Measurements from ENCODE around the gene SMO. TPM values are rescaled to one million over a fixed set of nuclear protein-coding genes. Genes with fewer than 3 reads are reported as not detected.
"Not testable (repeated sequence)": the region's sequence is repeated elsewhere in the genome, so short reads cannot be mapped to it uniquely, and the experiment has no call there.

The SMO gene
- polyA plus RNA-seq, 1 donor from 2014 or later: 0.36 TPM

- peak overlapping the region; percentile 87 to 98 (median 97) for H3K4me3 Mint-ChIP-seq
- H3K4me1 Mint-ChIP-seq: peaks cover 28 to 38% (median 29%) of the 10 kb centered on the region in 3 donors
- H3K27ac Mint-ChIP-seq: peak overlapping the region; percentile 88 to 92 (median 90)
- H3K36me3 Mint-ChIP-seq: no peaks in the 10 kb centered on the region
- H3K27me3 Mint-ChIP-seq: no peaks in the 10 kb centered on the region
- no peaks in the 10 kb centered on the region for H3K9me3 Mint-ChIP-seq
Measured at GRCh38 chr7:129225206-129225930, 36.9 kb downstream of the SMO start.

- Mint-ChIP-seq H3K4me3 (peak overlapping the region; percentile 87 to 98 (median 96)), H3K9me3 (no peaks in the 10 kb centered on the region), H3K4me1 (peaks cover 28 to 38% (median 29%) of the 10 kb centered on the region in 3 donors)
Measured at GRCh38 chr7:129225931-129226572, 37.6 kb downstream of the SMO start.

GRCh38 chr7:129227646-129228578 is 39.5 kb downstream of the SMO start:
- Mint-ChIP-seq H3K27ac (no peak overlapping the region), H3K9me3 (no peaks in the 10 kb centered on the region), H3K36me3 (peaks cover 1% of the 10 kb centered on the region), H3K4me1 (peaks cover 21 to 33% (median 22%) of the 10 kb centered on the region in 3 donors), H3K27me3 (no peaks in the 10 kb centered on the region), H3K4me3 (peak overlapping the region in 1 of 4 donors; percentile 80)

More at GRCh38 chr7:129225931-129226572, 37.6 kb downstream of the SMO start:
- Mint-ChIP-seq H3K27me3 (no peaks in the 10 kb centered on the region), H3K36me3 (peaks cover 1% of the 10 kb centered on the region), H3K27ac (peak overlapping the region; percentile 88 to 90 (median 90))

- Mint-ChIP-seq H3K27ac (no peak overlapping the region), H3K9me3 (no peaks in the 10 kb centered on the region), H3K4me3 (no peak overlapping the region), H3K27me3 (no peaks in the 10 kb centered on the region), H3K36me3 (peaks cover 1% of the 10 kb centered on the region), H3K4me1 (peaks cover 18 to 29% (median 21%) of the 10 kb centered on the region in 3 donors)
Measured at GRCh38 chr7:129228633-129229032, 40.2 kb downstream of the SMO start.

GRCh38 chr7:129231666-129232065 is 43.2 kb downstream of the SMO start:
- Mint-ChIP-seq H3K27me3 (no peaks in the 10 kb centered on the region), H3K36me3 (peaks cover 4% of the 10 kb centered on the region), H3K4me3 (peak overlapping the region in 1 of 4 donors; percentile 29), H3K4me1 (peaks cover 8 to 16% (median 14%) of the 10 kb centered on the region in 3 donors), H3K9me3 (no peaks in the 10 kb centered on the region), H3K27ac (peak overlapping the region in 1 of 3 donors; percentile 27)

GRCh38 chr7:129238546-129238945 is 50.1 kb downstream of the SMO start:
- no peak overlapping the region for H3K4me3 Mint-ChIP-seq
- peaks cover 4% of the 10 kb centered on the region for H3K36me3 Mint-ChIP-seq
- peaks cover 12 to 15% (median 14%) of the 10 kb centered on the region in 3 donors for H3K4me1 Mint-ChIP-seq
- H3K27me3 Mint-ChIP-seq: no peaks in the 10 kb centered on the region
- no peaks in the 10 kb centered on the region for H3K9me3 Mint-ChIP-seq
- H3K27ac Mint-ChIP-seq: peak overlapping the region in 1 of 3 donors; percentile 76

- Mint-ChIP-seq H3K4me3 (no peak overlapping the region), H3K4me1 (peaks cover 5 to 15% (median 7%) of the 10 kb centered on the region in 3 donors), H3K27me3 (no peaks in the 10 kb centered on the region), H3K36me3 (peaks cover 10% of the 10 kb centered on the region), H3K9me3 (peaks cover 0 to 7% (median 0%) of the 10 kb centered on the region in 3 donors), H3K27ac (peak overlapping the region in 1 of 3 donors; percentile 20)
Measured at GRCh38 chr7:129240119-129240820, 51.8 kb downstream of the SMO start.

- Mint-ChIP-seq H3K27ac (no peak overlapping the region), H3K4me1 (peaks cover 3 to 8% (median 7%) of the 10 kb centered on the region in 3 donors), H3K9me3 (peaks cover 0 to 7% (median 0%) of the 10 kb centered on the region in 3 donors), H3K36me3 (peaks cover 12% of the 10 kb centered on the region), H3K4me3 (no peak overlapping the region), H3K27me3 (no peaks in the 10 kb centered on the region)
Measured at GRCh38 chr7:129244220-129244619, 55.8 kb downstream of the SMO start.

GRCh38 chr7:129245533-129245932 is 57.1 kb downstream of the SMO start:
- Mint-ChIP-seq H3K4me3 (no peak overlapping the region), H3K9me3 (peaks cover 0 to 7% (median 0%) of the 10 kb centered on the region in 3 donors), H3K27me3 (no peaks in the 10 kb centered on the region), H3K4me1 (peaks cover 2 to 9% (median 3%) of the 10 kb centered on the region in 3 donors), H3K27ac (no peak overlapping the region), H3K36me3 (peaks cover 12% of the 10 kb centered on the region)

- H3K36me3 Mint-ChIP-seq: peaks cover 13% of the 10 kb centered on the region
- H3K27ac Mint-ChIP-seq: no peak overlapping the region
- no peak overlapping the region for H3K4me3 Mint-ChIP-seq
- peaks cover 0 to 7% (median 0%) of the 10 kb centered on the region in 3 donors for H3K9me3 Mint-ChIP-seq
- no peaks in the 10 kb centered on the region for H3K27me3 Mint-ChIP-seq
- H3K4me1 Mint-ChIP-seq: peaks cover 0 to 11% (median 7%) of the 10 kb centered on the region in 3 donors
Measured at GRCh38 chr7:129247087-129247486, 58.7 kb downstream of the SMO start.

- Mint-ChIP-seq H3K4me3 (no peak overlapping the region), H3K9me3 (no peaks in the 10 kb centered on the region), H3K4me1 (peaks cover 3 to 12% (median 9%) of the 10 kb centered on the region in 3 donors), H3K36me3 (peaks cover 4% of the 10 kb centered on the region), H3K27ac (no peak overlapping the region), H3K27me3 (no peaks in the 10 kb centered on the region)
Measured at GRCh38 chr7:129252128-129252527, 63.7 kb downstream of the SMO start.

GRCh38 chr7:129252603-129253002 is 64.2 kb downstream of the SMO start:
- not testable (repeated sequence) for H3K27me3 Mint-ChIP-seq, H3K27ac Mint-ChIP-seq, H3K4me3 Mint-ChIP-seq

GRCh38 chr7:129255800-129256199 is 67.4 kb downstream of the SMO start:
- H3K4me1 Mint-ChIP-seq: peaks cover 13 to 30% (median 18%) of the 10 kb centered on the region in 3 donors
- no peak overlapping the region for H3K4me3 Mint-ChIP-seq

More at GRCh38 chr7:129252603-129253002, 64.2 kb downstream of the SMO start:
- H3K36me3 Mint-ChIP-seq, H3K9me3 Mint-ChIP-seq: not testable (repeated sequence)
- peaks cover 4 to 17% (median 13%) of the 10 kb centered on the region in 3 donors for H3K4me1 Mint-ChIP-seq

GRCh38 chr7:129256221-129256620 is 67.8 kb downstream of the SMO start:
- no peak overlapping the region for H3K4me3 Mint-ChIP-seq
- no peaks in the 10 kb centered on the region for H3K27me3 Mint-ChIP-seq
- H3K36me3 Mint-ChIP-seq: peaks cover 4% of the 10 kb centered on the region
- no peak overlapping the region for H3K27ac Mint-ChIP-seq
- peaks cover 13 to 27% (median 18%) of the 10 kb centered on the region in 3 donors for H3K4me1 Mint-ChIP-seq
- H3K9me3 Mint-ChIP-seq: no peaks in the 10 kb centered on the region

More at GRCh38 chr7:129255800-129256199, 67.4 kb downstream of the SMO start:
- Mint-ChIP-seq H3K27me3 (no peaks in the 10 kb centered on the region), H3K27ac (no peak overlapping the region), H3K36me3 (peaks cover 4% of the 10 kb centered on the region), H3K9me3 (no peaks in the 10 kb centered on the region)

Measured in IgD-negative memory B cell (primary cell).